Airway epithelial cell (primary cell): Measurements from ENCODE around the gene BRAT1. TPM values are rescaled to one million over a fixed set of nuclear protein-coding genes. Genes with fewer than 3 reads are reported as not detected.

Source experiments
- total RNA-seq: library from RNA; depleted of rRNA; stranded (reverse); fragments of >200 nt; gene quantifications from 2 replicates; pipeline ENCODE4 v1.2.3, GENCODE V29; 2015

Gene BRAT1
- 44.8 and 53.7 TPM in 2 replicates for total RNA-seq

DNA sequence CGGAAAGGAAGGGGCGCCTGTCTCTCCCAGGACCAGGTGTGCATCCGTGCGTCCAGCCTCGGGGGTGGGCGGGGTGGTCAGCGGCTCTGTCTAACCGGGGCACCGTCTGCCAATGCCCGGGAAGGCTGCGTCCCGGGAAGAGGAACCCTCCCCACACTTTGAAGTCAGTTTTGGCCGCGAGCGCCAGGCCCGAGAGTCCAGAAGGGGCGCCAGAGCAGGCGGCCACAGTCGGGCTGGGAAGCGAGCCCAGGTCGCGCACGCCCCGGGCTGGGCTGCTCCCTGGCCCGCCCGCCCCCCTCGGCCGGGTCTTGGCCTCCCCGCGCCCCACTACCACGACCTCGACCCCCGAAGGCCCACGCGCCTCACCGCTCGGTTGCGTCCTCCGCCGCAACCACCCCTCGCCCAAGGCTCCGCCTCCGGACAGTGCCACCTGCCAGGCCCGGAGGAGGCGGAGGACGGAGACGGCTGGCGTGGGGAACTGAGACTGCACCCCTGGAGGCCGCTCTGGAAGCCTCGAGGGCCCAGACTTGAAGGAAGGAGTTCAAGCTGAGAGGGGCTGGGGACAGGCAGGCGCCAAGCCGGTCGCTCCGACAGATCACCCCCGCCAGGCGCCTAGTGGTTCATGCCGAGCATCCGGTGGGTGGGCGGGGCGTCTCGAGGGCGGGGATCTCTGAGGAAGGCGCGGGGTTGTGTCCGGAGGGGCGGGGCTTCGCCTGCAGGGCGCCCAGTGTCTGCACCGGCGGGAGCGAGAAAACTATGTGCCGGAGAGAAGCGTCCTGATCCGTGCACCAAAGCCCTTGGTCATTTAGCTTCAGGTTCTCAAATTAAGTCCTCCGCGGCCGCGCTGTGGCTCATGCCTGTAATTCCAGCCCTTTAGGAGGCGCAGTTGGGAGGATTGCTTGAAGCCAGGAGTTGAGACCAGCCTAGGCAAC is at the start of gene BRAT1:
Gene BRAT1, minus strand, starts transcription at position 404 of the 932 bp plus-strand sequence. CDS start 1,093 bp downstream, outside the sequence.

DNA sequence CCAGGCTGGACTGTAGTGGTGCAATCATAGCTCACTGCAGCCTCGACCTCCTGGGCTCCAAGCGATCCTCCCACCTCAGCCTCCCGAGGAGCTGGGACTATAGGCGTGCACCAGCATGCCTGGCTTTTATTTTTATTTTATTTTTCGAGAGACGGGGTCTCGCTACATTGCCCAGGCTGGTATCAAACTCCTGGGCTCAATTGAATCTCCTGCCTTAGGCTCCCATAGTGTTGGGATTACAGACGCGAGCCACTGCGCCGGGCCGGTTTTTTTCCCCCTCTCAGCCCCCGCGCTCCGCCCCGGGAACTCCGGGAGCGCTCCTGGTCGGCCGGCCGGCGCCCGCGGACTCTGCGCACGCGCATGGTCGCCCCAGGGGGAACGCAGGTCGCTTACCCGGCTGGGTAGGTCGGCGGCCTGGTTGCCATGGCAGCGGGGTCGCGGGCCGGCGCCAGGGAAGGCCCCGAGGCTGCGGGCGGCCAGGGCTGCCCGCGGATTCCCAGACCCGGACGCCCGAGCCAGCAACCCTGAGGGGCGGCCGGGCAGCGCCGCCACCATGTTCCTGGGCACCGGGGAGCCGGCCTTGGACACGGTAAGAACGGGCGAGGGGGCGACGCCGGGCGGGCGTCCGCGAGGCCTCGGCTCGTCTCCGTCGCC is 3.4 kb upstream of the BRAT1 start, which contains the start of gene IQCE:
Gene IQCE, plus strand, starts transcription at position 351 of the 654 bp plus-strand sequence. Its CDS starts 203 bp downstream, at position 554.

DNA sequence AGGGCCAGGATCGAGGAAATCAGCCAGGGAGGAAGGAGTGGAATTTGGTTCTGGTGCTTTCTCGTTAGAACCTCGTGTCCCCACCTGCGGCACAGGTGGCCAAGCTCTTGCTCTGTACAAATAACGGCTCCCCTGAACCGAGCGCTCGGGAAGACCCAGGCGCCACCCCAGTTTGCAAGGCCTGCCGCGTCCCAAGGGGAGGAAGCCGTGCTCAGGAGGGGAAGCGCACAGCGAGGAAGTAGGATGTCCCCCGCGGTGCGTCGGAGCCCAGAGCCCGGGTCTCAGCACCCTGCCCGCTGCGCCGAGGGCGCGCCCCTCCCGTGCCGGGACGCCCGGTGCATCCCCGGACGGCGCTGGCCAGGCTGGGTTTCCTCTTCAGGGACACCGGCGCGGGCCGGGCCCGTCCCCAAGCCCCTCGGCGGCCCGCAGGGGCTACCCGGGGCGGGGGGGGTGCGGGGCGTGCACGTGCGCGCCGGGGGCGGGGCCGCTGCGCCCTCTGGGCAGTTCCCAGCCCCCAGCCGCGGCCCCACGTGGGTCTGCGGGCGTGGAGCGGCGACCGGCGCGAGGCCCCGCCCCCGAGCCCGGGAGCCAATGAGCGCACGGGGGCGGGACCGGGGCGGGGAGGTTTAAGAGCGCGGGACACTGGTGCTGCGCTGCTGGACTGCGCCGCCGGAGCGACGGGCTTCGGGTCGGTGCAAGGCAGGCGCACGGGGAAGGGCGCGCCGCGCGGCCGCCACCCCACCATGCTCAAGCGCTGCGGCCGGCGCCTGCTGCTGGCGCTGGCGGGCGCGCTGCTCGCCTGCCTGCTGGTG is 36.0 kb downstream of the BRAT1 start, which contains the start of gene LFNG:
Gene LFNG, plus strand, starts transcription at position 656 of the 812 bp plus-strand sequence. Its CDS starts 88 bp downstream, at position 744.

Other genes starting within 250 kb of the BRAT1 start
- gene SNX8, start 241.1 kb downstream of the BRAT1 start, total RNA-seq = 9.3 and 32.9 TPM in 2 replicates
- gene EIF3B, start 200.7 kb downstream of the BRAT1 start, total RNA-seq = 170 and 180 TPM in 2 replicates
- gene CHST12, start 151.9 kb downstream of the BRAT1 start, total RNA-seq = 7.8 and 8.8 TPM in 2 replicates
- gene GRIFIN, start 79.1 kb downstream of the BRAT1 start, total RNA-seq = not detected in 2 replicates
- gene LFNG, start 35.8 kb downstream of the BRAT1 start, total RNA-seq = 44.6 and 46.8 TPM in 2 replicates
- gene IQCE, start 3.5 kb upstream of the BRAT1 start, total RNA-seq = 8.1 and 14.4 TPM in 2 replicates
- gene TTYH3, start 76.5 kb upstream of the BRAT1 start, total RNA-seq = 47.4 and 55.3 TPM in 2 replicates
- 0.14 TPM in 1 of 2 replicates, not detected in the other for gene AMZ1, start 132.7 kb upstream of the BRAT1 start, total RNA-seq